ENCODE data around the gene MPP2. TPM values are rescaled to one million over a fixed set of nuclear protein-coding genes. Genes with fewer than 3 reads are reported as not detected.

MPP2 gene
- total and polyA plus RNA-seq, 2 experiments from 2014 or later = 1.3 to 1.4 TPM

DNA sequence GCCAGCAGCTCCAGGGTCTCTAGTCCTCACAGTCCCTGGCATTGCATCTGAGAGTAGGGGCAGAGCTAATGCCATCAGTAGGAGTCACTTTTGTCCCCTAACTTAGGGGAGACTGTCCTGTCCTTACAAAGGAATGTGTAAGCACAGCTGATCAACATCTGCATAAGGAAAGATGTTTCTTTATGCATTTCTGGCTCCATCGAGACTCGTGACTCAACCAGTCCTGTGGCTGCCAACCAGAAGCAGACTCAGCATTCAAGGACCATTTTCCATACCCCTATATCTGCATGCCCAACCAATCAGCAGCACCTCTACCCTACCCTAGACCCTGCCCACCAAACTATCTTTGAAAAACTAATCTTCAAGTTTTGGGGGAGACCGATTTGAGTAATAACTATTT, 8.2 kb upstream of the MPP2 start:
- no peaks in the 10 kb centered on the region for H3K36me3 ChIP-seq (replicated peaks; ENCODE audit: insufficient read depth, low read depth)
- H3K27ac ChIP-seq = no peak overlapping the region
- H3K9me3 ChIP-seq (ENCODE audit: low read depth) = no peaks in the 10 kb centered on the region
- no peaks in the 10 kb centered on the region for H3K79me2 ChIP-seq
- no peak overlapping the region for H3K4me2 ChIP-seq
- no peaks in the 10 kb centered on the region for H3K9me2 ChIP-seq (replicated peaks; ENCODE audit: insufficient read depth)
- H3K27me3 ChIP-seq = peaks cover 17% of the 10 kb centered on the region
- TF ChIP-seq EZH2 (IDR thresholded peaks at IDR 0.05; ENCODE audit: borderline replicate concordance) = no peak
- TF ChIP-seq, protein P1, sequence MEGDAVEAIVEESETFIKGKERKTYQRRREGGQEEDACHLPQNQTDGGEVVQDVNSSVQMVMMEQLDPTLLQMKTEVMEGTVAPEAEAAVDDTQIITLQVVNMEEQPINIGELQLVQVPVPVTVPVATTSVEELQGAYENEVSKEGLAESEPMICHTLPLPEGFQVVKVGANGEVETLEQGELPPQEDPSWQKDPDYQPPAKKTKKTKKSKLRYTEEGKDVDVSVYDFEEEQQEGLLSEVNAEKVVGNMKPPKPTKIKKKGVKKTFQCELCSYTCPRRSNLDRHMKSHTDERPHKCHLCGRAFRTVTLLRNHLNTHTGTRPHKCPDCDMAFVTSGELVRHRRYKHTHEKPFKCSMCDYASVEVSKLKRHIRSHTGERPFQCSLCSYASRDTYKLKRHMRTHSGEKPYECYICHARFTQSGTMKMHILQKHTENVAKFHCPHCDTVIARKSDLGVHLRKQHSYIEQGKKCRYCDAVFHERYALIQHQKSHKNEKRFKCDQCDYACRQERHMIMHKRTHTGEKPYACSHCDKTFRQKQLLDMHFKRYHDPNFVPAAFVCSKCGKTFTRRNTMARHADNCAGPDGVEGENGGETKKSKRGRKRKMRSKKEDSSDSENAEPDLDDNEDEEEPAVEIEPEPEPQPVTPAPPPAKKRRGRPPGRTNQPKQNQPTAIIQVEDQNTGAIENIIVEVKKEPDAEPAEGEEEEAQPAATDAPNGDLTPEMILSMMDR (IDR thresholded peaks at IDR 0.05; ENCODE audit: poor library complexity) = no peak
- no peak for TF ChIP-seq EZH2phosphoT487 (IDR thresholded peaks at IDR 0.05; ENCODE audit: low read depth, severe bottlenecking, unreplicated experiment)
- no peak overlapping the region for H3K4me3 ChIP-seq
- no peak for DNase-seq (ENCODE audit: low spot score)
- H4K20me1 ChIP-seq (ENCODE audit: insufficient read depth, poor library complexity, severe bottlenecking) = no peaks in the 10 kb centered on the region
- no peak overlapping the region for H2AFZ ChIP-seq
- no peaks in the 10 kb centered on the region for H3K4me1 ChIP-seq (ENCODE audit: insufficient read depth)
- 84% methylated on average over 3 of the region's 3 CpGs for WGBS (ENCODE audit: low lambda C conversion rate, missing lambda C conversion rate)

DNA sequence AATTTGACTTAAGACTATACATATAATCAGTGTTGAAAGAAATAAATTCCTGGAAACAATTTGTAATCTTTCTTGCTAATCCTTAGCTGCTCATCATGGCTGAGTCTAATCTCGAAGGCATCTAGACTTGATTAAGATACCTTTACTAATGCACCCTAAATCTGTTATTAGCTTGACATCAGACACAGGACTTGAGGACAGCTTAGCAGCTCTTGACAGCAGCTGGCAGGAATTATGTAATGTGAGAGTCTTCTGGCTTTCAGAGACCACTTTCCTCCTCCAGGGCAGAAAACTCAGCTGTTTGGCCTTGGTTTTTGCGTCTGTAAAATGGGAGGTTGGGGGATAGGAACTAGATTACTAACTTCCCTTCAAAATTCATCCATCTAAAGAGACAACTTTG, 7.1 kb upstream of the MPP2 start:
- no peaks in the 10 kb centered on the region for H3K79me2 ChIP-seq
- TF ChIP-seq, protein P1 (IDR thresholded peaks at IDR 0.05; ENCODE audit: poor library complexity) = no peak
- TF ChIP-seq EZH2 (IDR thresholded peaks at IDR 0.05; ENCODE audit: borderline replicate concordance) = no peak
- no peak for TF ChIP-seq EZH2phosphoT487 (IDR thresholded peaks at IDR 0.05; ENCODE audit: low read depth, severe bottlenecking, unreplicated experiment)
- no peaks in the 10 kb centered on the region for H3K4me1 ChIP-seq (ENCODE audit: insufficient read depth)
- DNase-seq (ENCODE audit: low spot score) = no peak
- no peak overlapping the region for H3K27ac ChIP-seq
- H3K9me2 ChIP-seq (replicated peaks; ENCODE audit: insufficient read depth) = no peaks in the 10 kb centered on the region
- H3K27me3 ChIP-seq = peaks cover 21% of the 10 kb centered on the region
- H3K9me3 ChIP-seq (ENCODE audit: low read depth) = no peaks in the 10 kb centered on the region
- no peak overlapping the region for H3K4me3 ChIP-seq
- no peaks in the 10 kb centered on the region for H3K36me3 ChIP-seq (replicated peaks; ENCODE audit: insufficient read depth, low read depth)
- no peak overlapping the region for H3K4me2 ChIP-seq
- no peaks in the 10 kb centered on the region for H4K20me1 ChIP-seq (ENCODE audit: insufficient read depth, poor library complexity, severe bottlenecking)
- 66% methylated on average over 2 of the region's 2 CpGs for WGBS (ENCODE audit: low lambda C conversion rate, missing lambda C conversion rate)
- no peak overlapping the region for H2AFZ ChIP-seq

DNA sequence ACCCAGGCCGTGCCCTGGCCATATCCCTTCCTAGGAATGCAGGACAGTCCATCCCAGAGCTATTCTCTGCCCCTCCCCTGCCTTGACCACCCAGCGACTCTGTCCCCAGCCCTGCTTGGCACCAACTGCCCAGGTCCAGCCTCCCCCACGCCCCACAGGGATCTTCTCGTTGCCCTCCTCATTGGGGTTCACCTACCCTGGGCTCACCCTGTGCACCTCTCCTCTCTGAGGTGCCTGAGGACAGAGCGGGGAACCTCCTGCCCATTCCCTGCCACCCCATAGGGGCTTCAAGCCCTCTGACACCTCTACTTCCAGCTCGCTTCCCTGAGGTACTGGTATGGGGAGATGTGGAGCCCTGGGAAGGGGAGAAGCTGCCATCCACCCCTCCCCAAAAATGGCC, 6.2 kb upstream of the MPP2 start:
- no peaks in the 10 kb centered on the region for H3K9me2 ChIP-seq (replicated peaks; ENCODE audit: insufficient read depth)
- TF ChIP-seq, protein P1 (IDR thresholded peaks at IDR 0.05; ENCODE audit: poor library complexity) = no peak
- H3K4me3 ChIP-seq = no peak overlapping the region
- no peak for DNase-seq (ENCODE audit: low spot score)
- H4K20me1 ChIP-seq (ENCODE audit: insufficient read depth, poor library complexity, severe bottlenecking) = no peaks in the 10 kb centered on the region
- H3K27ac ChIP-seq = no peak overlapping the region
- H3K4me1 ChIP-seq (ENCODE audit: insufficient read depth) = no peaks in the 10 kb centered on the region
- peaks cover 29% of the 10 kb centered on the region for H3K27me3 ChIP-seq
- no peak overlapping the region for H3K4me2 ChIP-seq
- no peak overlapping the region for H2AFZ ChIP-seq
- no peaks in the 10 kb centered on the region for H3K79me2 ChIP-seq
- H3K36me3 ChIP-seq (replicated peaks; ENCODE audit: insufficient read depth, low read depth) = no peaks in the 10 kb centered on the region
- WGBS (ENCODE audit: low lambda C conversion rate, missing lambda C conversion rate) = 93% methylated on average over 6 of the region's 6 CpGs
- H3K9me3 ChIP-seq (ENCODE audit: low read depth) = no peaks in the 10 kb centered on the region

Measured in hepatocyte (in vitro differentiated cells).